ENCODE data around the gene RPS21.

The RPS21 gene

DNA sequence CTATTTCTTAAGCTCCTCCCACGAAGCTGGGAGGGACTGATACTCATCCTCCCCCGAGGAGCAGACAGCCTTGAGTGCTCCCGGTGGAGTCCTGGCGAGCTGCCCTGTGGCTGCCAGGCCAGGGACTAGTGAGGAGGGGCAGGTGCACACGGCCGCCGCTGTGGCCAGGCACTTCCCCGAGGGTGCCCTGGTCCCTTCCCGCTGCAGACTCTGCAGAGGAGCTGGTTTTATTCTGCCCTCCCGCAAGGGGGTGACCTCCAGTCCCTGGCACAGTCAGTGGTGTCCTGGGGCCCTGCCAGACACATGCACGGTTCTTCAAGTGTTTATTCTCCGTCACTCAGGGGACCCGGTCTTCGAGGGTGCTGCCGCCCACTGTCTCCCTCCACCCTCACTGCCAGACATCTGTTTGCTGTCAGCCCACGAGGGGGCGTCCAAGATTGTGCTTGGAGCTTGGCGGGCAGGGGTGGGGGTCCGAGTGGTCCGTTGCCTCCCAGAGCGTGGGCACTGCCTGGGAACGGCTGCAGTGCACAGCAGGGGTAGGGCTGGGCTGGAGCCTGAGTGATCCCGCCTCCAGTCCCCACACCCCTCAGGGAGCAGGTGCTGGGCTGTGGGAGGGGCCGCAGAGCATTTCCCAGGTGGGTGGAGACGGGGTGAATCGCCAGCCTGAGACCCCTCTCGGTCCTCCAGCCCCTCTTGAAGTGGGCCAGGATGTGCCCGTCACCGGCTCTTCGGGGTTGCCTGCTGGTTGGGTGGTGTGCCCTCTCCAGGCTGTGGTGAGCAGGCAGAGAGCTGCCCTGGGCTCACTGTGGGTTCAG, 23.2 kb downstream of the RPS21 start:
- no peaks in the 10 kb centered on the region for H3K9me2 ChIP-seq (replicated peaks; ENCODE audit: control insufficient read depth, low read length)
- TF ChIP-seq, protein P1, sequence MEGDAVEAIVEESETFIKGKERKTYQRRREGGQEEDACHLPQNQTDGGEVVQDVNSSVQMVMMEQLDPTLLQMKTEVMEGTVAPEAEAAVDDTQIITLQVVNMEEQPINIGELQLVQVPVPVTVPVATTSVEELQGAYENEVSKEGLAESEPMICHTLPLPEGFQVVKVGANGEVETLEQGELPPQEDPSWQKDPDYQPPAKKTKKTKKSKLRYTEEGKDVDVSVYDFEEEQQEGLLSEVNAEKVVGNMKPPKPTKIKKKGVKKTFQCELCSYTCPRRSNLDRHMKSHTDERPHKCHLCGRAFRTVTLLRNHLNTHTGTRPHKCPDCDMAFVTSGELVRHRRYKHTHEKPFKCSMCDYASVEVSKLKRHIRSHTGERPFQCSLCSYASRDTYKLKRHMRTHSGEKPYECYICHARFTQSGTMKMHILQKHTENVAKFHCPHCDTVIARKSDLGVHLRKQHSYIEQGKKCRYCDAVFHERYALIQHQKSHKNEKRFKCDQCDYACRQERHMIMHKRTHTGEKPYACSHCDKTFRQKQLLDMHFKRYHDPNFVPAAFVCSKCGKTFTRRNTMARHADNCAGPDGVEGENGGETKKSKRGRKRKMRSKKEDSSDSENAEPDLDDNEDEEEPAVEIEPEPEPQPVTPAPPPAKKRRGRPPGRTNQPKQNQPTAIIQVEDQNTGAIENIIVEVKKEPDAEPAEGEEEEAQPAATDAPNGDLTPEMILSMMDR (IDR thresholded peaks at IDR 0.05; ENCODE audit: low read depth, low read length, poor library complexity, severe bottlenecking), result peak; percentile 94
- TF ChIP-seq EZH2phosphoT487 (IDR thresholded peaks at IDR 0.05; ENCODE audit: borderline replicate concordance, low read length), result no peak
- no peaks in the 10 kb centered on the region for H3K9me3 ChIP-seq (ENCODE audit: control insufficient read depth, insufficient read depth, low read length)
- no peaks in the 10 kb centered on the region for H3F3A ChIP-seq (ENCODE audit: control insufficient read depth, insufficient read depth)
- H3K27ac ChIP-seq (ENCODE audit: low read depth, low read length), result no peak overlapping the region
- peaks cover 35% of the 10 kb centered on the region for H3K4me1 ChIP-seq (ENCODE audit: control insufficient read depth, low read length)
- peak overlapping the region; percentile 54 for H3K4me2 ChIP-seq (ENCODE audit: low read length)
- H3K36me3 ChIP-seq (ENCODE audit: control insufficient read depth, low read length), result no peaks in the 10 kb centered on the region; the same call in 1 of the 2 replicates
- H3K27me3 ChIP-seq (ENCODE audit: control insufficient read depth, low read length), result no peaks in the 10 kb centered on the region
- peak overlapping the region; percentile 32 for H3K4me3 ChIP-seq (ENCODE audit: low read length)
- H3K79me2 ChIP-seq (ENCODE audit: control insufficient read depth, low read length), result peaks cover 17% of the 10 kb centered on the region
- H4K20me1 ChIP-seq (ENCODE audit: control insufficient read depth, insufficient read depth, low read depth, low read length), result no peaks in the 10 kb centered on the region

DNA sequence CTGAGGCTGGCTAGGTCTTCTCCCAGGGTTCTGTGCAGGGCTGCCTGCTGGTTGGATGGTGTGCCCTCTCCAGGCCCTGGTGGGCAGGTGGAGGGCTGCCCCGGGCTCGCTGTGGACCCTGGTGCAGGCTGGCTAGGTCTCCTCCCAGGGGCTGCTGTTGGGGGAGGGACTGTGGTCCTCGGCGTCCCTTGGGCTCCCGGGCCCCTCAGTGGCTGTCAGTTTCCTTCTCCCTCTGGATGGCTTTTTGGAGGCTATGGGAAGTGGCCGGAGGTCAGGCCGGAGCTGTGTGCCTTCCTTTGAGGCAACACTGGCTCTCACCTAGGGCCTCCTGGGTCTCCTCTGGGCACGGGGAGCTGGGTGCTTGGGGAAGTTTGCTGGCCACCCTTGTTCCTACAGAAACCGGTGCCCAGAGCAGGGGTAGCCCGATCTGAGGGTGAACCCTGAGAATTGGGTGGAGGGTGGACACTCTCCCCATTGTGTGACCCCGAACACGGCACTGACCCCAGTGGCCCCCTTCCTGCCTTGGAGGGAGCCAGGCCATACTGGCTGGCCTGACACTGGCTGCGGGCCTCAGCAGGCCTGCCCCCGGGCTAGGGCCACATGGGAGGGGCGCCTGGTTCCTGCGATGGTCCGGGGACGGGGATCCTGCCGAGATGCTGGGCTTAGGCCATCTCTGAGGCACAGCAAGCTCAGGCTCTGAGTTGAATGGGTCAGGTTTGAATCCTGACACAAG, 24.0 kb downstream of the RPS21 start:
- Histone ChIP-seq H3K79me2 (ENCODE audit: control insufficient read depth, low read length) (peaks cover 9% of the 10 kb centered on the region), H3K9me2 (replicated peaks; ENCODE audit: control insufficient read depth, low read length) (no peaks in the 10 kb centered on the region), H3K4me3 (ENCODE audit: low read length) (no peak overlapping the region), H3F3A (ENCODE audit: control insufficient read depth, insufficient read depth) (no peaks in the 10 kb centered on the region), H3K9me3 (ENCODE audit: control insufficient read depth, insufficient read depth, low read length) (no peaks in the 10 kb centered on the region), H3K4me2 (ENCODE audit: low read length) (peak overlapping the region; percentile 54; the same call in 1 of the 2 replicates), H4K20me1 (ENCODE audit: control insufficient read depth, insufficient read depth, low read depth, low read length) (no peaks in the 10 kb centered on the region), H3K36me3 (ENCODE audit: control insufficient read depth, low read length) (no peaks in the 10 kb centered on the region), H3K27me3 (ENCODE audit: control insufficient read depth, low read length) (no peaks in the 10 kb centered on the region), H3K27ac (ENCODE audit: low read depth, low read length) (no peak overlapping the region), H3K4me1 (ENCODE audit: control insufficient read depth, low read length) (peaks cover 27% of the 10 kb centered on the region)
- no peak for TF ChIP-seq EZH2phosphoT487 (IDR thresholded peaks at IDR 0.05; ENCODE audit: borderline replicate concordance, low read length)
- TF ChIP-seq, protein P1 (IDR thresholded peaks at IDR 0.05; ENCODE audit: low read depth, low read length, poor library complexity, severe bottlenecking), result no peak

DNA sequence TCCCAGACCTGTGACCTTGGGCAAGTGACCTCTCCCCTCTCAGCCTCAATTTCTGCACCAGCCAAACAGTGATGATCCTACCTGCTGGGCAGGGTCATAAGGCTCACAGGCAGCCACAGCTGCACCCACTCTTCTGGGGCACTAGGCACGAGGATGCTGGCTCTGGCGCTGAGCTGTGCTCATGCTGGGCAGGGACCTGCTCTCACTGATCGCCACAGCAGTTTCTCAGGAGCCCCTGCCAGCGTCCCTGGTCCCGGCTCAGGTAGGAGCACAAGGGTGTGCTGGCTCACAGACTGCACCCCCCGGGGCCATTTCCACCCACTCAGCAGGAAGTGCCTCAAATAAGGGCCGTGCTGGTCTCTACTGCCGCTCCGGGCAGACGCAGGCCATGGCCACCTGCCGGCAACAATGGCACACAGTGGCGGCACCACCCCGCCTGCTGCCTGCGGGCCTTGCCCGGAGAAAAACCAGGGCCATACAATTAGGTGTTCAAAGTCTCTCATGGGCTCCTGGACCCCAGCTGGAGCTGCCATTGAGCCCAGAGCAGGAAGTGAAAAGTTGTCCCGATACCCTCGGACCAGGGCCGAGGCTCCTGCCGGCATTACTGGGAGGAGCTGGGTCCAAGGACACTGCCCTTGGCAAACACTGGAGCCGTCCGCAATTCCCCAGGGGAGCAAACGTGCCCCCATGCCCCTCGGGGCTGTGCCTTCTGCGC, 24.7 kb downstream of the RPS21 start:
- Histone ChIP-seq H3F3A (ENCODE audit: control insufficient read depth, insufficient read depth) (no peaks in the 10 kb centered on the region), H3K79me2 (ENCODE audit: control insufficient read depth, low read length) (peaks cover 2% of the 10 kb centered on the region), H3K9me3 (ENCODE audit: control insufficient read depth, insufficient read depth, low read length) (no peaks in the 10 kb centered on the region), H3K27ac (ENCODE audit: low read depth, low read length) (no peak overlapping the region), H3K27me3 (ENCODE audit: control insufficient read depth, low read length) (no peaks in the 10 kb centered on the region), H3K4me1 (ENCODE audit: control insufficient read depth, low read length) (peaks cover 22% of the 10 kb centered on the region), H3K9me2 (replicated peaks; ENCODE audit: control insufficient read depth, low read length) (no peaks in the 10 kb centered on the region), H3K4me2 (ENCODE audit: low read length) (no peak overlapping the region), H3K36me3 (ENCODE audit: control insufficient read depth, low read length) (no peaks in the 10 kb centered on the region), H4K20me1 (ENCODE audit: control insufficient read depth, insufficient read depth, low read depth, low read length) (no peaks in the 10 kb centered on the region), H3K4me3 (ENCODE audit: low read length) (no peak overlapping the region)
- TF ChIP-seq, protein P1 (IDR thresholded peaks at IDR 0.05; ENCODE audit: low read depth, low read length, poor library complexity, severe bottlenecking), result no peak
- no peak for TF ChIP-seq EZH2phosphoT487 (IDR thresholded peaks at IDR 0.05; ENCODE audit: borderline replicate concordance, low read length)
